ENCODE measurements around the gene RET. TPM values are rescaled to one million over a fixed set of nuclear protein-coding genes. Genes with fewer than 3 reads are reported as not detected.

Gene RET
- total RNA-seq, 2 donors from 2014 or later: 1.2 to 3.5 TPM

GRCh38 chr10:43090188-43090587 lies 13.3 kb downstream of the RET start:
- WGBS, 2 experiments (ENCODE audit: insufficient coverage in 1 of 2, insufficient read length in 1 of 2): 89 to 100% methylated on average over 1 to 8 of the region's 8 CpGs
- Mint-ChIP-seq H3K27me3 (ENCODE audit: insufficient read depth) (no peaks in the 10 kb centered on the region), H3K36me3 (ENCODE audit: low read depth) (no peaks in the 10 kb centered on the region), H3K4me3 (no peak overlapping the region), H3K9me3 (no peaks in the 10 kb centered on the region), H3K27ac (no peak overlapping the region), H3K4me1 (no peaks in the 10 kb centered on the region)
- no peak for DNase-seq
- Histone ChIP-seq H3K9ac (ENCODE audit: extremely low read depth, low read length, poor library complexity, severe bottlenecking) (no peak overlapping the region), H3K4me1 (ENCODE audit: control insufficient read depth, insufficient read depth, low read length) (no peaks in the 10 kb centered on the region), H3K9me3 (ENCODE audit: control insufficient read depth, low read length) (no peaks in the 10 kb centered on the region), H3K27me3 (ENCODE audit: control insufficient read depth, insufficient read depth, low read length, poor library complexity, severe bottlenecking) (no peaks in the 10 kb centered on the region), H3K4me3 (ENCODE audit: low read length) (no peak overlapping the region), H3K36me3 (ENCODE audit: control insufficient read depth, insufficient read depth, low read length) (no peaks in the 10 kb centered on the region), H3K27ac (ENCODE audit: low read depth, low read length) (no peak overlapping the region)
- TF ChIP-seq CTCF (conservative IDR thresholded peaks at IDR 0.05): no peak

GRCh38 chr10:43090664-43091063 lies 13.8 kb downstream of the RET start:
- Mint-ChIP-seq H3K27me3 (ENCODE audit: insufficient read depth) (no peaks in the 10 kb centered on the region), H3K27ac (no peak overlapping the region), H3K36me3 (ENCODE audit: low read depth) (no peaks in the 10 kb centered on the region), H3K4me1 (no peaks in the 10 kb centered on the region), H3K4me3 (no peak overlapping the region), H3K9me3 (no peaks in the 10 kb centered on the region)
- no peaks in the 10 kb centered on the region for H3K36me3 ChIP-seq (ENCODE audit: control insufficient read depth, insufficient read depth, low read length)
- no peak overlapping the region for H3K27ac ChIP-seq (ENCODE audit: low read depth, low read length)
- H3K4me1 ChIP-seq (ENCODE audit: control insufficient read depth, insufficient read depth, low read length): no peaks in the 10 kb centered on the region
- H3K27me3 ChIP-seq (ENCODE audit: control insufficient read depth, insufficient read depth, low read length, poor library complexity, severe bottlenecking): no peaks in the 10 kb centered on the region
- no peaks in the 10 kb centered on the region for H3K9me3 ChIP-seq (ENCODE audit: control insufficient read depth, low read length)
- no peak for DNase-seq
- TF ChIP-seq CTCF (conservative IDR thresholded peaks at IDR 0.05): no peak
- no peak overlapping the region for H3K9ac ChIP-seq (ENCODE audit: extremely low read depth, low read length, poor library complexity, severe bottlenecking)
- H3K4me3 ChIP-seq (ENCODE audit: low read length): no peak overlapping the region
- WGBS, 2 experiments (ENCODE audit: insufficient coverage in 1 of 2, insufficient read length in 1 of 2): 95 to 99% methylated on average over 10 of the region's 10 CpGs

GRCh38 chr10:43091846-43092245 lies 15.0 kb downstream of the RET start:
- H3K4me1 ChIP-seq (ENCODE audit: control insufficient read depth, insufficient read depth, low read length): no peaks in the 10 kb centered on the region
- WGBS, 2 experiments (ENCODE audit: insufficient coverage in 1 of 2, insufficient read length in 1 of 2): 89 to 100% methylated on average over 1 to 3 of the region's 3 CpGs

More at GRCh38 chr10:43091846-43092245, 15.0 kb downstream of the RET start:
- H3K4me3 Mint-ChIP-seq: no peak overlapping the region
- H3K36me3 Mint-ChIP-seq (ENCODE audit: low read depth): no peaks in the 10 kb centered on the region
- no peak for DNase-seq
- no peak overlapping the region for H3K27ac ChIP-seq (ENCODE audit: low read depth, low read length)
- no peaks in the 10 kb centered on the region for H3K9me3 ChIP-seq (ENCODE audit: control insufficient read depth, low read length)
- no peaks in the 10 kb centered on the region for H3K27me3 Mint-ChIP-seq (ENCODE audit: insufficient read depth)
- no peaks in the 10 kb centered on the region for H3K27me3 ChIP-seq (ENCODE audit: control insufficient read depth, insufficient read depth, low read length, poor library complexity, severe bottlenecking)
- H3K4me1 Mint-ChIP-seq: no peaks in the 10 kb centered on the region
- H3K36me3 ChIP-seq (ENCODE audit: control insufficient read depth, insufficient read depth, low read length): no peaks in the 10 kb centered on the region
- H3K9ac ChIP-seq (ENCODE audit: extremely low read depth, low read length, poor library complexity, severe bottlenecking): no peak overlapping the region
- no peak overlapping the region for H3K27ac Mint-ChIP-seq
- no peak for TF ChIP-seq CTCF (conservative IDR thresholded peaks at IDR 0.05)
- no peaks in the 10 kb centered on the region for H3K9me3 Mint-ChIP-seq
- H3K4me3 ChIP-seq (ENCODE audit: low read length): no peak overlapping the region
